Smooth muscle cell (in vitro differentiated cells): ENCODE data around the gene BUB1. TPM values are rescaled to one million over a fixed set of nuclear protein-coding genes. Genes with fewer than 3 reads are reported as not detected.
"Not testable (repeated sequence)": the region's sequence is repeated elsewhere in the genome, so short reads cannot be mapped to it uniquely, and the experiment has no call there.

Experiments used
- DNase-seq: peaks from one replicate; lab custom pipeline; 2025; ENCODE audit not compliant: unreplicated experiment; lab: John Stamatoyannopoulos, UW
- H2AFZ ChIP-seq: fragments of 200-600 bp; sonication (generic); 2 replicates; pipeline ENCODE4 v1.6.0; 2016; ENCODE audit warnings: antibody characterized with exemption, low read depth, mild to moderate bottlenecking
- H3F3A ChIP-seq: fragments of 200-600 bp; sonication (generic); 2 replicates; pipeline ENCODE4 v1.6.0; 2017; ENCODE audit warnings: antibody characterized with exemption, low read depth
- H3K27ac ChIP-seq: fragments of 200-600 bp; sonication (generic); 2 replicates; pipeline ENCODE4 v1.5.1; 2016; ENCODE audit warnings: low read depth, mild to moderate bottlenecking
- H3K27me3 ChIP-seq: fragments of 200-600 bp; sonication (generic); 2 replicates; pipeline ENCODE4 v1.6.1; 2016; ENCODE audit warnings: low read depth, mild to moderate bottlenecking
- H3K36me3 ChIP-seq: fragments of 200-600 bp; sonication (generic); 2 replicates; pipeline ENCODE4 v1.5.1; 2016; ENCODE audit warnings: low read depth
- H3K4me1 ChIP-seq: fragments of 200-600 bp; sonication (generic); 2 replicates; pipeline ENCODE4 v1.5.1; 2016; ENCODE audit warnings: low read depth
- H3K4me2 ChIP-seq: fragments of 200-600 bp; sonication (generic); 2 replicates; pipeline ENCODE4 v1.6.0; 2016; ENCODE audit warnings: mild to moderate bottlenecking
- H3K4me3 ChIP-seq: fragments of 200-600 bp; sonication (generic); 2 replicates; pipeline ENCODE4 v1.5.1; 2016; ENCODE audit warnings: mild to moderate bottlenecking
- H3K79me2 ChIP-seq: fragments of 200-600 bp; sonication (generic); 2 replicates; pipeline ENCODE4 v1.6.0; 2016; ENCODE audit warnings: low read depth, mild to moderate bottlenecking
- H3K9ac ChIP-seq: fragments of 200-600 bp; sonication (generic); 2 replicates; pipeline ENCODE4 v1.6.0; 2016; ENCODE audit warnings: low read depth
- H3K9me3 ChIP-seq: fragments of 200-600 bp; sonication (generic); replicated peaks from 2 replicates; pipeline ENCODE4 v1.5.1; 2016; ENCODE audit warnings: low read depth
- H4K20me1 ChIP-seq: fragments of 200-600 bp; sonication (generic); 2 replicates; pipeline ENCODE4 v1.6.0; 2016; ENCODE audit warnings: low read depth
- WGBS: methylation state at CpG from one replicate; pipeline ENCODE4 v1.1.7; 2016; ENCODE audit warnings: low lambda C conversion rate; 5-methylcytosine and 5-hydroxymethylcytosine counted together
- polyA plus RNA-seq: library from polyadenylated mRNA; unstranded; fragments of >200 nt; fragmentation: Nextera tagmentation; extraction: Ambion mirVana; gene quantifications from 2 replicates; pipeline ENCODE4 v1.2.1, GENCODE V29; 2016
- total RNA-seq: library from RNA; depleted of rRNA; stranded (reverse); fragments of >200 nt; gene quantifications from 2 replicates; pipeline ENCODE4 v1.2.3, GENCODE V29; 2014

BUB1 gene
- total and polyA plus RNA-seq, 2 experiments from 2014 or later, result 8.6 to 18.6 TPM

DNA sequence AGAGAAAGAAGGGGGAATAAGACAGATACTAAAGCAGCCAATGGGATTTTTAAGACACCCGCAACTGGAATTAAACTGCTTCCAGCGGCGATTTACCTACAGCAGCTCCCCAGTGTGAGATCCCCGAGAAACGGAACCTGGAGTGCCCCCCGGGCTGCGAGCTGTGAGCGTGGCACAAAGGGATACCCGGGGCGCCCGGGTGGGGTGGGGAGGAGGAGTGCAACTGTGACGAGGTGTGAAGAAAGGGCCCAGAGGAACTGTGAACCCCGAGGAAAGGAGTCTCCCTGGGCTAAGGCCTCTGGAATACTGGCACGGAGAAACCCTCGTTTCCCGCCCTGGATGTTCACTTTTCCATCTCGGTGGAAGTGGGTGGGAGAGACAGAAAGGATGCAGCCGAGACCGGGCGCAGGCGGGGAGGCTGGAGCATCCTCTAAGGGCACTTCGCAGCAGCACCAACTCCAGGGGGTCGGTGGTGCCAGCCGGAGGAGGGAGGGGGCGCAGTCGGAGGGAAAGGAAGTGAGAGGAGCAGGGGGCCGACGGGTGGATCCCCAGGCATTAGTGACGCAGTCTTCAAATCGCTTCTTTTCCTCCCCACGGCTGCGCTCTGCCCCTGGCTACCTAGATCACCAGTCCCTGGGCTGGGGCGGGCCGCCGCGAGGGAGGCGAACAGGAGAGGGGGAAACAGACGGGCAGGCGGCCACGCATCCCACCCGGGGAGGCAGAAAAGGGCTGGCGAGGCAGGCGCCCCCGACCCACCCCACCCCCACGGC is 67.8 kb downstream of the BUB1 start:
- H4K20me1 ChIP-seq, H3K9ac ChIP-seq, H3K4me2 ChIP-seq, H3K36me3 ChIP-seq, H3K27ac ChIP-seq, H2AFZ ChIP-seq, H3K9me3 ChIP-seq, DNase-seq, H3K79me2 ChIP-seq, H3K4me1 ChIP-seq, H3K4me3 ChIP-seq, H3K27me3 ChIP-seq, H3F3A ChIP-seq: not testable (repeated sequence)
- WGBS, result 6% methylated on average over 7 of the region's 45 CpGs

DNA sequence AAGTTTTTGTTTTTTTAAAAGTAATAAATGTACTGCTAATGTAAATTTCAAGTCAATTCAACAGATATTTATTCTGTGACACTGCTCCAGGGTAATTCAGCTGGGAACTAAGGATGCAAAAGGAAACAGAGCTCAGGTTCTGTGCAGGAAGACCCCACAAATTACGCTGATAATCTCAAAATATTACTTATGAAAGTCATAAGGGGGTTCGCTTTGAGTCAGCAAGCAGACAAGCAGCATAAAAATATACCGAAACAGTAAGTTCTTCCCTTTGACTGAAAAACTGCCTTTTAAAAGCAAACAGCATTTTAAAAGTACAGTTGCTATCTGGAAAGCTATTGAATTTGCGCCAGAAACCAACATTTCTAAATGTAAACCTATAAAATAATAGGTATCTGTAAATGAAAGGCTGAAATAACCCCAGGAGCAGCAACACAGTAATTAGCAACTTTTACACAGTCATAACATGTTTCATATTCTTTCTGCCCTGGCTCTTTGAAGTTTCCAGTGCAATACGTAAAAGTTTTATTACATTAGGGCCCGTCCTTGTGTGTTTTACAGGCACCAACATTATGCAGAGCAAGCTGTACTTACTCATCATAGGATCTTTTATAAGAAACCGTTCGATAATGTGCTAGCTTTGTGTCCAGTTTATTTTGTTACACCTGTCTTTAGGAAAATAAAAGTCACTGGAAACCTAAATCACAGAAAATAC is 68.9 kb downstream of the BUB1 start:
- H3K9ac ChIP-seq, H3K27me3 ChIP-seq, H3K9me3 ChIP-seq, H3K27ac ChIP-seq, H3K36me3 ChIP-seq, H3F3A ChIP-seq, H3K4me2 ChIP-seq, H2AFZ ChIP-seq, H4K20me1 ChIP-seq, DNase-seq, H3K79me2 ChIP-seq, H3K4me3 ChIP-seq, H3K4me1 ChIP-seq: not testable (repeated sequence)
- no CpG with 5 or more reads among the region's 8 CpGs for WGBS

DNA sequence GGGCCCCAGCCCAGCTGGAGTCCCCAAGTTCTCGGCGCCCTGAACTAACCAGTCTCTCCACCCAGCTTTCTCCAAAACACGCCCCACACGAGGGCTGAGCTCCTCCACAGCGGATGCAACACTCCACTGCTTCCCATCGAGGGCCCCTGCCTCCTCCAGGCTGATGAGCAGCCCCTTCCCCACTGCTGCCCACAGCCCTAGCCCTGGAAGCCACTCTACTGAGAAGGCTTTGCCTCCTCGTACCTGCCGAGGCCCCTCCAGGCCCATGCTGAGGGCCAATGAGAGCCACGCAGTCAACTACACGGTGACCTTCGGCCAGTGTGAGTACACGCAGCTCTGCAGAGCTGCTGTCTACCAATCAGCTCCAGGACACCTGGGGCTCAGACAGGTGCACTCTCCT is 72.8 kb downstream of the BUB1 start:
- not testable (repeated sequence) for H3K36me3 ChIP-seq, H3K9me3 ChIP-seq, H3K4me2 ChIP-seq, H2AFZ ChIP-seq, H3K4me1 ChIP-seq, H3K27me3 ChIP-seq, H4K20me1 ChIP-seq, H3K4me3 ChIP-seq, H3K79me2 ChIP-seq, DNase-seq, H3K9ac ChIP-seq, H3K27ac ChIP-seq, H3F3A ChIP-seq
- WGBS, result 90% methylated on average over 10 of the region's 12 CpGs

DNA sequence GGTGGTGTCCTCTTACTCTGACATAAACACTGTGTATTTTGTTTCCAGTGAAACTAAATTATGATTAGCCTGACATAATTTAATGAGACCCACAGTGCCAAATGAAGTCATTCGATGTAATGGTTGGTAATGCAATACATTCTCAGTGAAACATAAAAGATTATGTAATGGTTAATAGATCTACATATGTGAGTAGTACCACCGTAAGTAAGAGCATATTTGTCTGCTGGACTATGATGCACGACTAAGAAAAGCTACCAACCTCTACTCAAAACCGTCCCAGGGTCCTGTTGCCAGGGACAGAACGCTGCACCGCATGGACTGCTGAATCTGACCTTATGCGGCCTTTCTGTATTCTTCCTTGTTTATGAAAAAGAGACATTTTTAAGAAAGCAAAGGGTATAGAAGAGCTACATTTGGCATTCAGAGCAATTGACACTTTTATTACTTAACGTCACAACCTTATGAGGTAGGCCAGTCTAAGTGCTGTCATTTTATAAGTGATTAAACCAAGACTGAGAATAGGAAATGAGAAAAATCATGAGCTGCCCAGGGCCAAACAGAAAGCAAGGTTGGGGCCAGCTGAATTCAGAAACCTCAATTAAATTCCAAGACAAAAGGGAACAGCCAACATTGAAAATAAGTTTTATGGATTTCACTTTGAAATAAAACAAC is 73.8 kb downstream of the BUB1 start:
- not testable (repeated sequence) for H3F3A ChIP-seq

DNA sequence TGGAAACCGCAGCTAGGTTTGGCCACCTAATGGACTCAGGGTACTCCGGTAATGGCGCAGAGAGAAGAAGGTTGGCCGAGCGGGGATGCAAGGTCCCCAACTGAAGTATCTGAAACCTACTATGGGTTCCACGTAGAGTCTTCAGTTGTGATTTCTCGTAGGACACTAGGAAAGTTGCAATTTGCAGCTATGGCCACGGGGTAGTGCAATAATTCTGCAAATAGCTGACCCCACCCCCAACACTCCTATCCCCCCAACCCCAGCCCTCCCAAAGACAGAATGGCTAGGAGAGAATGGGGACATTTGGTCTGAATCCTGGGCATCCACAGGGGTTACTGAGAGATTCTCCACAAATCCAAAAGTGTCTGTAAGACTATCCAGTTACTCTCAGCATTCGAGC is 75.7 kb downstream of the BUB1 start:
- H3K4me1 ChIP-seq, H3K4me2 ChIP-seq, H3K9ac ChIP-seq, H4K20me1 ChIP-seq, H3F3A ChIP-seq, DNase-seq, H3K79me2 ChIP-seq, H3K9me3 ChIP-seq, H3K4me3 ChIP-seq, H2AFZ ChIP-seq, H3K36me3 ChIP-seq, H3K27ac ChIP-seq, H3K27me3 ChIP-seq: not testable (repeated sequence)
- WGBS, result 94% methylated on average over 6 of the region's 9 CpGs

More for the DNA sequence above, 73.8 kb downstream of the BUB1 start:
- not testable (repeated sequence) for H3K36me3 ChIP-seq, H3K4me1 ChIP-seq, H4K20me1 ChIP-seq, H3K79me2 ChIP-seq, H3K27ac ChIP-seq, H3K4me3 ChIP-seq, H2AFZ ChIP-seq, DNase-seq, H3K4me2 ChIP-seq, H3K9me3 ChIP-seq, H3K9ac ChIP-seq, H3K27me3 ChIP-seq
- WGBS, result 100% methylated on average over 1 of the region's 8 CpGs

DNA sequence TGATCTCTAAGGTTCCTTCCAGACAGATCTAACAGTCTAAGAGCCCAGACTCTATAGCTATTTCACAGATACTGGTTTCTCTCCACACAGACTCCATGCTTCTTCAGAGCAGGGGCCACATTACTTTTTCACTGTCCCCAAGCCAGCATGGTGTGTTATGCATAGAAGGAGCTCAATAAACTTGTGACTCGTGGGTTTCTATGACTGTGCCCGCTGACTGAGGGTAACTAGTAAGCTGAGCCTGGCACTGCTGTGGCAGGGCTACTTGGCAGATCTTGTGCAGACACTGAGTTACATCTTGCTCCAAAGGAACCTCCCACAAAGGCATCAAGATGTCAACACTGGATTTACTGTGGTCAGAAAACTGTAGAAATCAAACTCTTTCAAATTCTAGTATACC is 85.9 kb downstream of the BUB1 start:
- H4K20me1 ChIP-seq, H3K9me3 ChIP-seq, DNase-seq, H3K4me2 ChIP-seq, H3K4me1 ChIP-seq, H3K36me3 ChIP-seq, H3K4me3 ChIP-seq, H2AFZ ChIP-seq, H3K9ac ChIP-seq, H3K27me3 ChIP-seq, H3K79me2 ChIP-seq, H3K27ac ChIP-seq, H3F3A ChIP-seq: not testable (repeated sequence)
- WGBS, result no CpG with 5 or more reads among the region's 2 CpGs

DNA sequence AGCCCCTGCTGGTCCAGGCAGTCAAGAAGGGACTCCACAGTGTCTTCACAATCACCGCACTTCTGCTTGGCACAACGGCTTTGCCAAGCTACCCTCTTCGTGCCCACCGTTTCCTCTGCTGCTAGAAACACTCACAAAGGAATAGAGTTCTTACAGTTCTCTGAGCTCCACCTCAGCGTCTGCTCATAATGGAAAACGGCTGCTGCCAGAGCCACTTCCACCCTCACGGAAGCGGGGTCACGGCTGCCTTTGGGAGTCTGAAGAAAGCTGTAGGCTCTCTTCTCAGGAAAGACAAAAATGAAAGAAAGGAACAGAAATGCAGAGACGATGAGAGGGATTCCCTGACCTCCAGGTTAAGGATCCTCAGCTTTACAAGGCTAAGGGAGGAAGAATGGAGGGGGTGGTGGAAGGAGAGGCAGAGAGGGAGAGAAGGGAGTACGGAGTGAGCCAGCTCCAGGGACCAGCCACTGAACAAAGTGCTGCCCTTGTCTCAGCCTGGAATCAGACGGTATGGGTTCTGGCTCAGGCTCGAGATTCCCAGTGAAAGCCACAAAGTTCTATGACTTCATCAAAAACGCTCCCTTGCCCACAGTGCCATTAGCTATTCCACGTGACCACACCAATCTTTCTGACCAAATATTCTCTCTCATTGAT is 88.1 kb downstream of the BUB1 start:
- not testable (repeated sequence) for H3K27me3 ChIP-seq, H3K36me3 ChIP-seq, H2AFZ ChIP-seq, H3K4me2 ChIP-seq, H3K9me3 ChIP-seq, H3K4me3 ChIP-seq, DNase-seq, H3K79me2 ChIP-seq, H3K9ac ChIP-seq, H3K4me1 ChIP-seq, H3K27ac ChIP-seq, H3F3A ChIP-seq, H4K20me1 ChIP-seq
- WGBS, result no CpG with 5 or more reads among the region's 15 CpGs

DNA sequence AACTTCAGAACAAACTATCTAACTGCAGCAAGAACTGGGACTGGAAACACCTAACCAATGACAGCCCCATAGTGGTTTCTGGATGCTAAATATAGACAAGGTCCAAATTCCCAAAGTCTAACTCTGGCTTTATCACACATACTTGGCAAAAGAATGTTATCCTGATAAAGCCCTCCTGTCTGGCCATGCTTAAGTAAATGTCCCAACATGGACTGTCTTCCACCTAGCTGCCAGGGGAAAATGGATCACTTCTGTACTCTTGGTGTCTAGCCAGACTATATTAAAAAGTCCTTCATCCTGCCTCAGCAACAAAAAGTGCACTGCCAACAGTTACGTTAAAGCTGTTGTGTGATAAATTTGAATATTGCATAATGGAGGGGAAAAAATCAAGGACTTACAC is 89.3 kb downstream of the BUB1 start:
- not testable (repeated sequence) for H3K4me1 ChIP-seq, H3K9me3 ChIP-seq, H3K9ac ChIP-seq, H4K20me1 ChIP-seq, DNase-seq, H3K4me3 ChIP-seq, H3K36me3 ChIP-seq, H3K79me2 ChIP-seq, H2AFZ ChIP-seq, H3K27me3 ChIP-seq, H3F3A ChIP-seq, H3K27ac ChIP-seq, H3K4me2 ChIP-seq
- no CpG with 5 or more reads among the region's 1 CpG for WGBS
